ENCODE measurements around the gene NBEA. TPM values are rescaled to one million over a fixed set of nuclear protein-coding genes. Genes with fewer than 3 reads are reported as not detected.

NBEA gene
- total and polyA plus RNA-seq, 3 experiments from 2014 or later, result 0.14 to 0.24 (median 0.20) TPM

GRCh38 chr13:35565273-35565672 lies 623.2 kb downstream of the NBEA start:
- no peaks in the 10 kb centered on the region for H3K4me1 ChIP-seq (ENCODE audit: insufficient read depth, low read length)
- no peaks in the 10 kb centered on the region for H3K4me1 Mint-ChIP-seq
- H3K36me3 ChIP-seq (ENCODE audit: insufficient read depth, low read length), result no peaks in the 10 kb centered on the region
- no peak overlapping the region for H3K27ac Mint-ChIP-seq
- no peaks in the 10 kb centered on the region for H3K27me3 ChIP-seq (ENCODE audit: insufficient read depth, low read length, poor library complexity, severe bottlenecking)
- no peak overlapping the region for H3K4me3 Mint-ChIP-seq
- ChIA-PET POLR2A (no interaction called here), CTCF (no interaction called here)
- no peaks in the 10 kb centered on the region for H3K27me3 Mint-ChIP-seq
- no peak overlapping the region for H3K4me3 ChIP-seq (ENCODE audit: low read length)
- no peak overlapping the region for H3K27ac ChIP-seq (ENCODE audit: low read depth, low read length)
- H3K9me3 ChIP-seq (ENCODE audit: low read length), result no peaks in the 10 kb centered on the region
- DNase-seq, result no peak
- H3K9me3 Mint-ChIP-seq, result no peaks in the 10 kb centered on the region
- peaks cover 0 to 2% (median 0%) of the 10 kb centered on the region in 3 donors for H3K36me3 Mint-ChIP-seq

GRCh38 chr13:35566340-35566739 lies 624.3 kb downstream of the NBEA start:
- ChIA-PET CTCF (no interaction called here), POLR2A (no interaction called here)
- no peak for DNase-seq
- Mint-ChIP-seq H3K4me3 (no peak overlapping the region), H3K27ac (no peak overlapping the region), H3K27me3 (no peaks in the 10 kb centered on the region), H3K4me1 (no peaks in the 10 kb centered on the region), H3K36me3 (peaks cover 0 to 2% (median 0%) of the 10 kb centered on the region in 3 donors), H3K9me3 (no peaks in the 10 kb centered on the region)
- H3K4me1 ChIP-seq (ENCODE audit: insufficient read depth, low read length), result no peaks in the 10 kb centered on the region
- no peak overlapping the region for H3K4me3 ChIP-seq (ENCODE audit: low read length)
- H3K27ac ChIP-seq (ENCODE audit: low read depth, low read length), result no peak overlapping the region
- H3K27me3 ChIP-seq (ENCODE audit: insufficient read depth, low read length, poor library complexity, severe bottlenecking), result no peaks in the 10 kb centered on the region
- H3K9me3 ChIP-seq (ENCODE audit: low read length), result no peaks in the 10 kb centered on the region
- no peaks in the 10 kb centered on the region for H3K36me3 ChIP-seq (ENCODE audit: insufficient read depth, low read length)

- H3K9me3 ChIP-seq (ENCODE audit: low read length), result no peaks in the 10 kb centered on the region
- Mint-ChIP-seq H3K36me3 (peaks cover 0 to 2% (median 0%) of the 10 kb centered on the region in 3 donors), H3K9me3 (no peaks in the 10 kb centered on the region), H3K27ac (no peak overlapping the region), H3K27me3 (no peaks in the 10 kb centered on the region), H3K4me1 (no peaks in the 10 kb centered on the region), H3K4me3 (no peak overlapping the region)
- POLR2A ChIA-PET, result no interaction called here
- no peaks in the 10 kb centered on the region for H3K36me3 ChIP-seq (ENCODE audit: insufficient read depth, low read length)
- no peaks in the 10 kb centered on the region for H3K27me3 ChIP-seq (ENCODE audit: insufficient read depth, low read length, poor library complexity, severe bottlenecking)
- no peak overlapping the region for H3K4me3 ChIP-seq (ENCODE audit: low read length)
- no peak overlapping the region for H3K27ac ChIP-seq (ENCODE audit: low read depth, low read length)
- no peak for DNase-seq
- CTCF ChIA-PET, result interaction anchor here (0.7 kb wide), 1 partner anchor 228 kb away, joined by 3 read pairs; no protein-coding TSS in a partner anchor
- H3K4me1 ChIP-seq (ENCODE audit: insufficient read depth, low read length), result no peaks in the 10 kb centered on the region
Measured at GRCh38 chr13:35567406-35567980, 625.4 kb downstream of the NBEA start.

GRCh38 chr13:35573639-35574038 lies 631.6 kb downstream of the NBEA start:
- no peak for DNase-seq
- ChIA-PET CTCF (no interaction called here), POLR2A (no interaction called here)
- Mint-ChIP-seq H3K9me3 (peaks cover 0 to 7% (median 2%) of the 10 kb centered on the region in 5 donors), H3K27me3 (no peaks in the 10 kb centered on the region), H3K4me3 (no peak overlapping the region), H3K4me1 (no peaks in the 10 kb centered on the region), H3K27ac (no peak overlapping the region), H3K36me3 (no peaks in the 10 kb centered on the region)
- H3K36me3 ChIP-seq (ENCODE audit: insufficient read depth, low read length), result no peaks in the 10 kb centered on the region
- H3K27ac ChIP-seq (ENCODE audit: low read depth, low read length), result no peak overlapping the region
- no peaks in the 10 kb centered on the region for H3K9me3 ChIP-seq (ENCODE audit: low read length)
- no peak overlapping the region for H3K4me3 ChIP-seq (ENCODE audit: low read length)
- H3K27me3 ChIP-seq (ENCODE audit: insufficient read depth, low read length, poor library complexity, severe bottlenecking), result no peaks in the 10 kb centered on the region
- no peaks in the 10 kb centered on the region for H3K4me1 ChIP-seq (ENCODE audit: insufficient read depth, low read length)

GRCh38 chr13:35592457-35592856 lies 650.4 kb downstream of the NBEA start:
- Mint-ChIP-seq H3K4me1 (no peaks in the 10 kb centered on the region), H3K36me3 (peaks cover 0 to 2% (median 0%) of the 10 kb centered on the region in 3 donors), H3K9me3 (peaks cover 0 to 3% (median 0%) of the 10 kb centered on the region in 5 donors), H3K27me3 (no peaks in the 10 kb centered on the region), H3K4me3 (no peak overlapping the region), H3K27ac (no peak overlapping the region)
- POLR2A ChIA-PET, result no interaction called here
- Histone ChIP-seq H3K36me3 (ENCODE audit: insufficient read depth, low read length) (no peaks in the 10 kb centered on the region), H3K27ac (ENCODE audit: low read depth, low read length) (no peak overlapping the region), H3K4me1 (ENCODE audit: insufficient read depth, low read length) (no peaks in the 10 kb centered on the region), H3K27me3 (ENCODE audit: insufficient read depth, low read length, poor library complexity, severe bottlenecking) (no peaks in the 10 kb centered on the region), H3K4me3 (ENCODE audit: low read length) (no peak overlapping the region), H3K9me3 (ENCODE audit: low read length) (no peaks in the 10 kb centered on the region)
- CTCF ChIA-PET, result no interaction called here
- DNase-seq, result no peak

- Mint-ChIP-seq H3K9me3 (peaks cover 0 to 3% (median 0%) of the 10 kb centered on the region in 5 donors), H3K4me1 (no peaks in the 10 kb centered on the region), H3K4me3 (no peak overlapping the region), H3K27me3 (no peaks in the 10 kb centered on the region), H3K36me3 (peaks cover 0 to 2% (median 0%) of the 10 kb centered on the region in 3 donors), H3K27ac (no peak overlapping the region)
- Histone ChIP-seq H3K27me3 (ENCODE audit: insufficient read depth, low read length, poor library complexity, severe bottlenecking) (no peaks in the 10 kb centered on the region), H3K9me3 (ENCODE audit: low read length) (no peaks in the 10 kb centered on the region), H3K27ac (ENCODE audit: low read depth, low read length) (no peak overlapping the region), H3K36me3 (ENCODE audit: insufficient read depth, low read length) (no peaks in the 10 kb centered on the region), H3K4me3 (ENCODE audit: low read length) (no peak overlapping the region), H3K4me1 (ENCODE audit: insufficient read depth, low read length) (no peaks in the 10 kb centered on the region)
- ChIA-PET CTCF (interaction anchor here (1.6 kb wide), 1 partner anchor 10 kb away, joined by 4 read pairs; no protein-coding TSS in a partner anchor), POLR2A (no interaction called here)
- no peak for DNase-seq
Measured at GRCh38 chr13:35593651-35594050, 651.6 kb downstream of the NBEA start.

DNA sequence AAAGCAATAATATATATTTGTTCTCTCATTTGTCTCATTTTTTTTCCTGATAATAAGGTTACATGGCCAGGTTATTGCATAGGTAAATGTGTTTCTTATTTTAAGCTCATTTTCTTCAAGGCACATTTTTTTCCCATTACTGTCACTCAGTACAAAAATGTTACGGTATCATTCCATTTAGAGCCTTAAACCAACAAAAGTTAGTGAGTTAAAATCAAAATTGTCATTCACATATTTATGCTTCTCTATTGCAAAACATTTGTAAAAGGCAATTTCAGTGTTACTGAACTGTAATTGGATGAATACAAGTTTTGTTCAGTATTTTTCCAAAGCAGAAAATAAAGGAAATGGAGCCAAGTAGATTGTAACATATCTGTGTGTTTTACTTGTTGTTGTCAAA lies 652.0 kb downstream of the NBEA start:
- H3K9me3 ChIP-seq (ENCODE audit: low read length), result no peaks in the 10 kb centered on the region
- Mint-ChIP-seq H3K27me3 (no peaks in the 10 kb centered on the region), H3K4me3 (no peak overlapping the region), H3K9me3 (peaks cover 0 to 4% (median 0%) of the 10 kb centered on the region in 5 donors), H3K4me1 (no peaks in the 10 kb centered on the region), H3K36me3 (peaks cover 0 to 2% (median 0%) of the 10 kb centered on the region in 3 donors), H3K27ac (no peak overlapping the region)
- DNase-seq, result no peak
- H3K27ac ChIP-seq (ENCODE audit: low read depth, low read length), result no peak overlapping the region
- no peaks in the 10 kb centered on the region for H3K36me3 ChIP-seq (ENCODE audit: insufficient read depth, low read length)
- ChIA-PET POLR2A (no interaction called here), CTCF (interaction anchor here (1.6 kb wide), 1 partner anchor 10 kb away, joined by 4 read pairs; no protein-coding TSS in a partner anchor)
- no peaks in the 10 kb centered on the region for H3K27me3 ChIP-seq (ENCODE audit: insufficient read depth, low read length, poor library complexity, severe bottlenecking)
- no peaks in the 10 kb centered on the region for H3K4me1 ChIP-seq (ENCODE audit: insufficient read depth, low read length)
- no peak overlapping the region for H3K4me3 ChIP-seq (ENCODE audit: low read length)

GRCh38 chr13:35595181-35595580 lies 653.1 kb downstream of the NBEA start:
- CTCF ChIA-PET, result interaction anchor here (1.1 kb wide), 1 partner anchor 11 kb away, joined by 3 read pairs; no protein-coding TSS in a partner anchor
- no peak overlapping the region for H3K27ac ChIP-seq (ENCODE audit: low read depth, low read length)
- H3K36me3 ChIP-seq (ENCODE audit: insufficient read depth, low read length), result no peaks in the 10 kb centered on the region
- POLR2A ChIA-PET, result no interaction called here
- H3K4me1 ChIP-seq (ENCODE audit: insufficient read depth, low read length), result no peaks in the 10 kb centered on the region
- Mint-ChIP-seq H3K9me3 (peaks cover 0 to 4% (median 0%) of the 10 kb centered on the region in 5 donors), H3K4me3 (no peak overlapping the region), H3K4me1 (no peaks in the 10 kb centered on the region), H3K27ac (no peak overlapping the region), H3K27me3 (no peaks in the 10 kb centered on the region), H3K36me3 (peaks cover 0 to 2% (median 0%) of the 10 kb centered on the region in 3 donors)
- H3K4me3 ChIP-seq (ENCODE audit: low read length), result no peak overlapping the region
- H3K9me3 ChIP-seq (ENCODE audit: low read length), result no peaks in the 10 kb centered on the region
- no peaks in the 10 kb centered on the region for H3K27me3 ChIP-seq (ENCODE audit: insufficient read depth, low read length, poor library complexity, severe bottlenecking)
- DNase-seq, result no peak

Measured in CD8-positive, alpha-beta memory T cell (primary cell).